ENCODE results near the gene UBE2U.

DNA sequence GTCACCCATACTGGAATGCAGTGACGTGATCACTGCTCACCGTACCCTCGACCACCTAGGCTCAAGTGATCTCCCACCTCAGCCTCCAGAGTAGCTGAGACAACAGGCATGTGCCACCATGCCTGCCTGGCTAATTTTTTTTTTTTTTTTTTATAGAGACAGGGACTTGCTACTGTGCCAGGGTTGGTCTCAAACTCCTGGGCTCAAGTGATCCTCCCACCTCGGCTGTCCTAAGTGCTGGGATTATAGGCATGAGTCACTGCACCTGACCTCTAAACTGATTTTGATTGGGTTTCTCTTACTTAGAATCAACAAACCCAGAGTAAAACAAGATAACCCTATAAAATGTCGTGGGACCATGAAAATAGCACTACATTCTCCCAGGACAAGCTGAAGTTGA lies 112.0 kb downstream of the UBE2U start:
- TF ChIP-seq, protein P1, sequence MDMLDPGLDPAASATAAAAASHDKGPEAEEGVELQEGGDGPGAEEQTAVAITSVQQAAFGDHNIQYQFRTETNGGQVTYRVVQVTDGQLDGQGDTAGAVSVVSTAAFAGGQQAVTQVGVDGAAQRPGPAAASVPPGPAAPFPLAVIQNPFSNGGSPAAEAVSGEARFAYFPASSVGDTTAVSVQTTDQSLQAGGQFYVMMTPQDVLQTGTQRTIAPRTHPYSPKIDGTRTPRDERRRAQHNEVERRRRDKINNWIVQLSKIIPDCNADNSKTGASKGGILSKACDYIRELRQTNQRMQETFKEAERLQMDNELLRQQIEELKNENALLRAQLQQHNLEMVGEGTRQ (IDR thresholded peaks at IDR 0.05; ENCODE audit: low read depth, low read length): no peak
- TF ChIP-seq, protein P2, sequence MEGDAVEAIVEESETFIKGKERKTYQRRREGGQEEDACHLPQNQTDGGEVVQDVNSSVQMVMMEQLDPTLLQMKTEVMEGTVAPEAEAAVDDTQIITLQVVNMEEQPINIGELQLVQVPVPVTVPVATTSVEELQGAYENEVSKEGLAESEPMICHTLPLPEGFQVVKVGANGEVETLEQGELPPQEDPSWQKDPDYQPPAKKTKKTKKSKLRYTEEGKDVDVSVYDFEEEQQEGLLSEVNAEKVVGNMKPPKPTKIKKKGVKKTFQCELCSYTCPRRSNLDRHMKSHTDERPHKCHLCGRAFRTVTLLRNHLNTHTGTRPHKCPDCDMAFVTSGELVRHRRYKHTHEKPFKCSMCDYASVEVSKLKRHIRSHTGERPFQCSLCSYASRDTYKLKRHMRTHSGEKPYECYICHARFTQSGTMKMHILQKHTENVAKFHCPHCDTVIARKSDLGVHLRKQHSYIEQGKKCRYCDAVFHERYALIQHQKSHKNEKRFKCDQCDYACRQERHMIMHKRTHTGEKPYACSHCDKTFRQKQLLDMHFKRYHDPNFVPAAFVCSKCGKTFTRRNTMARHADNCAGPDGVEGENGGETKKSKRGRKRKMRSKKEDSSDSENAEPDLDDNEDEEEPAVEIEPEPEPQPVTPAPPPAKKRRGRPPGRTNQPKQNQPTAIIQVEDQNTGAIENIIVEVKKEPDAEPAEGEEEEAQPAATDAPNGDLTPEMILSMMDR (conservative IDR thresholded peaks at IDR 0.05; ENCODE audit: low read depth, low read length): no peak
- TF ChIP-seq CEBPB (IDR thresholded peaks at IDR 0.05; ENCODE audit: low read depth, low read length) (no peak), POLR2A (IDR thresholded peaks at IDR 0.05; ENCODE audit: low read depth, low read length) (no peak)
